ENCODE results near the gene NEBL.

Gene NEBL

DNA sequence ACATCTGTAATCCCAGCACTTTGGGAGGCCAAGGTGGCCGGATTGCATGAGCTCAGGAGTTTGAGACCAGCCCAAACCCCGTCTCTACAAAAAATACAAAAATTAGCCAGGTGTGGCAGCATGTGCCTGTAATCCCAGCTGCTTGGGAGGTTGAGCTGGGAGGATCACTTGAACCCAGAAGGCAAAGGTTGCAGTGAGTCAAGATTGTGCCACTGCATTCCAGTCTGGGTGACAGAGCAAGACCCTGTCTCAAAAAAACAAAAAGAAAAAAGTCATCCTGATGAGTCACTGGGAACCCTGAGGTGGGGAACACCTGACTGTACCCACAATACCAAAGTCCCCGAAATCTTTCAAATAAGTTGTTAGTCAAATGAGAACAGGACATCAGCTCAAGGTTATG is 80.0 kb downstream of the NEBL start:
- no peak overlapping the region for H3K4me3 Mint-ChIP-seq
- no peak overlapping the region for H3K27ac Mint-ChIP-seq
- no peak for DNase-seq
- H3K36me3 Mint-ChIP-seq = no peaks in the 10 kb centered on the region
- H3K9me3 Mint-ChIP-seq = peaks cover 0 to 3% of the 10 kb centered on the region in 2 donors
- no peak for ATAC-seq (replicated peaks)
- H3K27me3 Mint-ChIP-seq = no peaks in the 10 kb centered on the region
- H3K4me1 Mint-ChIP-seq = no peaks in the 10 kb centered on the region

DNA sequence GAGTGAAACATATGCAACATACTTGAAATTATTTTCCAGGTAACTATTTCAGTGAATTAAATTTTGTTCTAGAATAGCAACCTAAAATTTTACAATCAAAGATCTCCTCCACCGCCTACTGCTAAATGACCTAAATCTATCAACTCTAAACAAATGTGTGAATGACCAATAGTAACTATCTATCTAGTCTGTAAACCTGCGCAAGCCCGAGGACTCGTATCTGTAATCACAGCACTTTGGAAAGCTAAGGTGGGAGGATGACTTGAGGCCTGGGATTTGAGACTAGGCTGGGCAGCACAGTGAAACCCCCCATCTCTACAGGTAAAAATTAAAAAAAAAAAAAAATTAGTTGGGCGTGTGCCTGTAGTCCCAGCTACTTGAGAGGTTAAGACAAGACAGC is 83.0 kb downstream of the NEBL start:
- H3K36me3 Mint-ChIP-seq = no peaks in the 10 kb centered on the region
- DNase-seq (no peak), ATAC-seq (replicated peaks) (no peak)
- H3K4me1 Mint-ChIP-seq = no peaks in the 10 kb centered on the region
- no peak overlapping the region for H3K4me3 Mint-ChIP-seq
- H3K9me3 Mint-ChIP-seq = peaks cover 0 to 1% of the 10 kb centered on the region in 2 donors
- H3K27ac Mint-ChIP-seq = no peak overlapping the region
- no peaks in the 10 kb centered on the region for H3K27me3 Mint-ChIP-seq

DNA sequence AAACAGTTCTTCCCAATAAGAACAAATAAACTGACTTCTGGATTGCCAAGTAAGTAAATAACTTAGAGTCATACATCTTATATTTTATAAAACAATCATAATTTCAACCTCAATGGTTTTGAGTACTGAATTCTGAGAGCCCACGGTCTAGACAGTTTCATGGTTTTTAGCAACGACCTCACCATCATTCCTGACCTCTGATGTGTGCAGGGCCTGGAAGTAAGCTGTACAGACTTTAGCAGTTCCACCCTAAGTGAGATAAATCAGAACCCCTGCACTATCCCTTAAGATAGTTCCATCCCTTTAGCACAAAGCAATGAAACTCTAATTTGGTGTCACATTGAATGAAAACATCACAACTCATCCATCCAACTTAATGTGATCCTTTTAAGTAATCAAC is 86.0 kb downstream of the NEBL start:
- Mint-ChIP-seq H3K4me3 (no peak overlapping the region), H3K27ac (no peak overlapping the region), H3K36me3 (no peaks in the 10 kb centered on the region), H3K4me1 (no peaks in the 10 kb centered on the region), H3K9me3 (peaks cover 0 to 1% of the 10 kb centered on the region in 2 donors), H3K27me3 (no peaks in the 10 kb centered on the region)
- ATAC-seq (replicated peaks) = no peak
- no peak for DNase-seq

DNA sequence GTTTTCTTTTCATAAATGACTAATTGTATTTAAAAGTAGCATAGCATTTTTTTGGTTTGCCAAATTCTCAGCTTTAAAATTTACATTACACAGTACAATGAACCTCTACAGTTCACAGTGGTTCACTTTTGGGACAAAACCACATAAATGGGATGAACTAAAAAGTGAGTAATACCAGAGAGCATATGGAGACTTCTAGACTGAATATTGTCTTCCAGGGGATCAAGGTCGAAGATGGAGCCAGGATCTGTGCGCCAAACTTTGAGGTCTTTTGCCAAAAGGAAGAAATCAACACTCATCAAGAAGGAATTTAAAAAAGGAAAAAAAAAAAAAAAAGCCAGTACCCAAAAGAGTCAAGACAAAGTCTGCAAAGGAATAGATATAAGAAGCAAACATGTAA is 87.5 kb downstream of the NEBL start:
- H3K9me3 Mint-ChIP-seq = peaks cover 0 to 1% of the 10 kb centered on the region in 2 donors
- no peaks in the 10 kb centered on the region for H3K27me3 Mint-ChIP-seq
- no peaks in the 10 kb centered on the region for H3K4me1 Mint-ChIP-seq
- peak overlapping the region; percentile 16 for H3K27ac Mint-ChIP-seq
- no peak for ATAC-seq (replicated peaks)
- no peak for DNase-seq
- no peak overlapping the region for H3K4me3 Mint-ChIP-seq
- no peaks in the 10 kb centered on the region for H3K36me3 Mint-ChIP-seq

DNA sequence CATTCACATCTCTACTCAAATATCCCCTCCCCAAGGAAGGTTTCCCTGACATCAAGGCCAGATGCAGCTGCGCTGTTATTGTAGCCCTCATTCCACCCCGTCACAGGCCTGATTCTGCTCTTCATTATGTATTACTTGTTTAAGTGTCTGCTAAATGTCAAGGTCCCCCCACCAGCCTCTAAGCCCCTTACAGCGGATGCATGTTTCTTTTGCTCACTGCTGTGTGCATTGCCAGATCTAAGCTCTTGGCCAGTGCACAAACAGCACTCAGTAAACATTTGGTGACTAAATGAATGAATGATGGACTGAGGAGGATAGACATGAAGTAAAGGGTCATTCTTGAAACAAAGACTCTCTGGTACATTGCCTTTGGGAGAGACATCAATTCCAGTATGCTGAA is 90.6 kb downstream of the NEBL start:
- DNase-seq (no peak), ATAC-seq (replicated peaks) (no peak)
- no peak overlapping the region for H3K27ac Mint-ChIP-seq
- no peak overlapping the region for H3K4me3 Mint-ChIP-seq
- no peaks in the 10 kb centered on the region for H3K4me1 Mint-ChIP-seq
- no peaks in the 10 kb centered on the region for H3K9me3 Mint-ChIP-seq
- no peaks in the 10 kb centered on the region for H3K27me3 Mint-ChIP-seq
- H3K36me3 Mint-ChIP-seq = no peaks in the 10 kb centered on the region

DNA sequence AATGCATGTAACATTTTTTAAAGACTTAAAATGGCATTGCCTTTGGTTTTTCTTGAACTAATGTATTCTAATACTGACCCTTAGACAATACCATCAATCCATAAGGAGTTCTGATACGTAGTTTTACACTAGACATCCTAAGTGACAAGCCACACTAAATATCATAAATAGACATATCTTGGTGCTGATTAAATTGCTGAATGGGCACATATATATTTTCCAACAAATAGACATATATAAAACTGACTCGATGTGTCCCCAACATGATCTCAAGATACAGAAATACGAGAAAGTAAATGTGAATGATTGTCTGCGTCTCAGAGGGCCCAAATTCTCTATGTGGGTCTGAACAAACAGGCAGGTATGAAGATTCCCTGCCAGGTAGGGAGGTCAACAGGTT is 99.8 kb downstream of the NEBL start:
- H3K27me3 Mint-ChIP-seq = no peaks in the 10 kb centered on the region
- H3K4me1 Mint-ChIP-seq = no peaks in the 10 kb centered on the region
- DNase-seq = no peak
- no peaks in the 10 kb centered on the region for H3K36me3 Mint-ChIP-seq
- H3K4me3 Mint-ChIP-seq = no peak overlapping the region
- ATAC-seq (replicated peaks) = no peak
- peaks cover 1 to 3% of the 10 kb centered on the region in 2 donors for H3K9me3 Mint-ChIP-seq
- no peak overlapping the region for H3K27ac Mint-ChIP-seq

DNA sequence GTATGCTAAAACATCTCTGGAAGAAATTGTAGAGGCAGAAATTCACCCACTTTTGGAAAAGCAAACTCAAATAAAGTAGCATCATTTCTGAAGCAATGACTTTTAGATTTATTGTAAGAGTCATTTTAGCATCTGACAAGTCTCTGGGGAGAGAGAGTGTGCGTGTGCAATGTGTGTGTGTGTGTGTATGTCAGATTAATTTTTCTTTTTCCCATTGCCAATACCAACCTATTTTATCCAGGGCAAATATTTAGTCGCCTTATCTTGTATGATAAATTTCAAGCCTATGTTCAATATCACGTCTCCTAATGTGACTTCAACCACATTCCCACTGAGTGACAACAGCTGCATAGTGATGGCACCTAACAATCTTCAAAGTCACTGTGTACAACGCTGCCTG is 101.7 kb downstream of the NEBL start:
- Mint-ChIP-seq H3K27me3 (no peaks in the 10 kb centered on the region), H3K4me1 (no peaks in the 10 kb centered on the region), H3K27ac (no peak overlapping the region), H3K36me3 (no peaks in the 10 kb centered on the region), H3K9me3 (peaks cover 1 to 3% of the 10 kb centered on the region in 2 donors), H3K4me3 (no peak overlapping the region)
- ATAC-seq (replicated peaks) (no peak), DNase-seq (no peak)

DNA sequence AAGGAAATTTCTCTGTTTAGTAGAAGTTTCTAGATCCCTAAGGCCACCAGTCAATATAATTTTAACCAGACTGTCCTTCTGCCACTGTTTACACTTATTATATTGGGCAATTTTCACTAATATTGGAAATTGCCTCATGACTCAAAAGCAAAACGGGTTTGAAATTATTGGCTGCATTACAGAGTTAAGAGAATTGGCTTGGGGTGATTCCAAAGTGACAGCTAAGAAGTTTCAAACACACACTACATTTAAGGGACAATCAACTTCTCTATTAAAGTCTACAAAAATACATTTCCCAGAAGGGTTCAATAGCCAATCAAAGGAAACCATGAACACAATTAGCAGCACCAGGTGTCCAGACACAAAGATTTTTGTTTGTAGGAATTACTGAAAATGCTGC is 111.9 kb downstream of the NEBL start:
- DNase-seq (no peak), ATAC-seq (replicated peaks) (no peak)
- H3K4me3 Mint-ChIP-seq = no peak overlapping the region
- no peaks in the 10 kb centered on the region for H3K4me1 Mint-ChIP-seq
- H3K9me3 Mint-ChIP-seq = no peaks in the 10 kb centered on the region
- no peaks in the 10 kb centered on the region for H3K27me3 Mint-ChIP-seq
- H3K36me3 Mint-ChIP-seq = no peaks in the 10 kb centered on the region
- no peak overlapping the region for H3K27ac Mint-ChIP-seq

DNA sequence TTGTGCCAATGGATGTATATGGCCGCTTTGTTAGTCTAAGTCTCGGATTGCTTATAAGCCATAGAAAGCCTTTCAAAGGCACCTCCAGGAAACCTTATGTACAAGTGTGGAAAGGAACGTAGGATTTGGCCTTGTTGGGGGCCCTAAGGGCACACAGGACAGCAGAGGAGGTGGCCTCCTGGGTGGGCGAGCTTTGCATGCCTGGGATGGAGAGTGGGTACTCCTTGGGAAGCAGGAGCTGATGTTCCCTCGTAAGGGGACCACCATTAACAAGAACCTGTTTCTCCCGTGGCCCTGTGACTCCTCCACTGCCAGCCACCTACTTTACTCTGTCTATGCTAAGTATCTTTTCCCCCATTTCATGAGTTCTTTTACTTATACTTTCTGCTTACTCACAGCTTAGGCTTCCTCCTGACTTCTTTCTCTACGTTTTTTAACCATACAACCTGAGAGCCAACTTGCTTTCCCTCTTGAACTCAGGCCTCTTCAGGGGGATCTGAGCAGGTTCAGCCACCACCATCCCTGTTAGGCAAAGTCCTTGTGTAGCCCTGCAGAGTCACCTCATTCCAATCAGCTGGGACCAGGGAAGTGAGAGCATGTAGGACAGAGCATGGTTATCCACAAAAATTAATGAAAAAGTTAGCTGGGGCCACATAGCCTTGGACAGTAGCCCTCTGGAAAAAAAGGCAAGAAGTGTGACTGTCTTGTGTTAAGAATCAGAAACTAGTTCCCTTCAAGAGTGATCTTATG is 118.9 kb downstream of the NEBL start:
- Mint-ChIP-seq H3K4me3 (no peak overlapping the region), H3K36me3 (no peaks in the 10 kb centered on the region)

DNA sequence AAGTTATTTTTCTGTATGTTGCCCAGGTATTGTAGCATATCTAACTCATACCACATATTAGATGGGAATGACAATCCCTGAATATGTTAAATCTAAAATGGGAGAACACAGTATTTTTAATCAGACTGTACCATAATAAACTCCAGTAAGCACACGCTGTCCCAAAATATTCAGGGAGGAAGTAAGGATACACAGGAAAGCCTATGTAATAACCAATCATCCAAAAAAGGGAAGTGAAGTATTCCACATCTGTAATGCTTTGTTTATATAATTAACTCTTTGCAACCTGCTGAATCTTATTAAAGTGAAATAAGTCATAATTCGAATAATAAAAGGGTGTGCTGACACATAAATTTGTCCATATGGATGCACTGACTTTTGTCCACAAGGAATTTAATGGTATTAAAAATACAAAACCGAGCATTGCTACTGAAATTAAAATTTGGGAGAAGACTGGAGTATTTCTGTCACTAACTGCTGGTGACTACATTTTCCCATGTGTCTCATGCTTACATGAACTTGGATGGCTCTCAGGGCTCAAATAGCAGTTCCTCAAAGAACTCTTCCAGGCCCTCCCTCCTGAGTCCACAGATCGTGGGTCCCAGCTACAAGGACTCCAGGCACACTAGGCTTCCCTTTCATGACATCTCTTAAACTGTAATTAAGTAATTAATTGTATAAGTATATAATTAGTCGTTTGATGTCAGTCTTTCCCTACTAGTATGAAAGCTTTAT is 120.6 kb downstream of the NEBL start:
- DNase-seq (no peak), ATAC-seq (replicated peaks) (no peak)
- Mint-ChIP-seq H3K9me3 (peaks cover 0 to 4% of the 10 kb centered on the region in 2 donors), H3K4me3 (no peak overlapping the region), H3K27ac (no peak overlapping the region), H3K4me1 (no peaks in the 10 kb centered on the region), H3K27me3 (no peaks in the 10 kb centered on the region), H3K36me3 (no peaks in the 10 kb centered on the region)

More for the DNA sequence above, 118.9 kb downstream of the NEBL start:
- H3K27me3 Mint-ChIP-seq = no peaks in the 10 kb centered on the region
- no peak for ATAC-seq (replicated peaks)
- H3K27ac Mint-ChIP-seq = no peak overlapping the region
- H3K9me3 Mint-ChIP-seq = no peaks in the 10 kb centered on the region
- no peaks in the 10 kb centered on the region for H3K4me1 Mint-ChIP-seq
- DNase-seq = no peak

DNA sequence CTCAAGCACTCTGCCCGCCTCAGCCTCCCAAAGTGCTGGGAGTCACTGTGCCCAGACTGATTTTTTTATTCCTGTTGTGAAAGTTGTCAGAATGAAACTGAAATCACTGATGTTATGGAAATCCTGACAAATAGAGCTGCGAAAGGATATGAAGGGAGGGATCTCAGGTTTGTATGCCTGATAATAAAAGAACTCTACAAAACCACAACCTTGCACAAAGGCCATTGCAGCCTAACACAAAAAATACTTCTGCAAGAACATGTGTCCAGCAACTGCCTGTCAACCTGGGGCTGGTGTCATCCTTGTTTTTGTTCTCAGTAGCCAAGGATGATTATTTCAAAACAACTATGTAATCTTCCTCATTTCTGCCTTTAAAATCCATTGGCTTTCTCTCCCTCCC is 126.1 kb downstream of the NEBL start:
- H3K4me3 Mint-ChIP-seq = no peak overlapping the region
- no peak overlapping the region for H3K27ac Mint-ChIP-seq
- ATAC-seq (replicated peaks) (no peak), DNase-seq (no peak)
- no peaks in the 10 kb centered on the region for H3K36me3 Mint-ChIP-seq
- H3K4me1 Mint-ChIP-seq = no peaks in the 10 kb centered on the region
- no peaks in the 10 kb centered on the region for H3K27me3 Mint-ChIP-seq
- H3K9me3 Mint-ChIP-seq = peaks cover 0 to 4% of the 10 kb centered on the region in 2 donors

DNA sequence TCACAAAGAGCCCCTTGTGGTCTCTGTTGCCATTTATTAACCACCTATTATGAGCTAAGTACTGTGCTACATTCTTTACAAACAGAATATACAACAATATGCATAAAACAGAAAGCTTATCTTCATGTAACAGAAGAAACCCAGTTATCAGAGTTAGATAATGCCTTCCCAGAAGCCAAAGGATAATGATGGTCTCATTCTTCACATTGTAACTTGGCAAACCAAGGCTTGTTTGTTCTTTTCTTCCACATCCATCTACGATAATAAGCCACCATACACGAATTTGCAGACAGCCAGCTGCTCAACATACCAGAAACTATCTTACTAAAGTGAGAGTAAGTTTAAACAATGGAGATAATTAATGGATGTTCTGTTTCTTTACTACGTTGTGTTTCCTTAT is 127.6 kb downstream of the NEBL start:
- peaks cover 0 to 4% of the 10 kb centered on the region in 2 donors for H3K9me3 Mint-ChIP-seq
- no peak for ATAC-seq (replicated peaks)
- no peak overlapping the region for H3K27ac Mint-ChIP-seq
- no peak overlapping the region for H3K4me3 Mint-ChIP-seq
- DNase-seq = no peak
- H3K4me1 Mint-ChIP-seq = no peaks in the 10 kb centered on the region
- H3K27me3 Mint-ChIP-seq = no peaks in the 10 kb centered on the region
- H3K36me3 Mint-ChIP-seq = no peaks in the 10 kb centered on the region

DNA sequence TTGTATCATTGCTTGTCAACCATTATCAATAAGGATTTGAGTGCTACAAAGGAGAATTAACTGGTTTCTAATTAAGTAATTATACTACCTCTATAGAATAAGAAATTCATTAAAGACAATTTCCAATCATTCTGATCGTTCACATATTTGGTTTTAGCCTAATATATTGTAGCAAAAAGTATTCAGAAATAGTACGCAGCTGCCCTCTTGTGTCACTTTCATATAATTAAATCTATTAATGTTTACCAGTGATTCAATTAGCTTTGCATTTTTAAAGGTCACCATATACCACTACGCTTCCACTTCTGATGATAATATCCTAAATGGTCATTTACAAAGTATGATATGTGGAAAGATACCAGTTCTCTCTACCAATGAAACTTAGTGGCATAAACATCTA is 128.3 kb downstream of the NEBL start:
- Mint-ChIP-seq H3K4me1 (no peaks in the 10 kb centered on the region), H3K27ac (no peak overlapping the region), H3K9me3 (peaks cover 0 to 4% of the 10 kb centered on the region in 2 donors), H3K36me3 (no peaks in the 10 kb centered on the region), H3K4me3 (no peak overlapping the region), H3K27me3 (no peaks in the 10 kb centered on the region)
- ATAC-seq (replicated peaks) (no peak), DNase-seq (no peak)

DNA sequence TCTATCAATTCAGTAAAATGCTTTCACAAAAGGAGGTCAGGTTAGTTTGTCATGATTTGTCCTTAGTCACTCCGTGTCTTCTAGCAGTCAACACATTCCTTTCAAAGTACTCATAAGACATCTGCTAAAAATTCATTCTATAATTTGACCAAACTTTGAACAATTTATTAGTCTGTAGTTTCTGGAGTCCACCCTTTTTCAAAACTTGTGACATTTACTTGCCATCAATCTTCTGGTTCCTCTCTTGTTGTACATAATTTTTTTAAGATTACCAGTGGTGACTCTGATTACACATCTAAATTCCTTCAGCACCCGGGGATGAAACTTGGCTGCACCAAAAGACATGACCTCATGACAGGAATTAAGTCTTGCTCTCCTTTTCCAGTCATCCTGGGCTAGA is 130.1 kb downstream of the NEBL start:
- Mint-ChIP-seq H3K4me1 (no peaks in the 10 kb centered on the region), H3K36me3 (no peaks in the 10 kb centered on the region), H3K9me3 (no peaks in the 10 kb centered on the region), H3K27ac (no peak overlapping the region), H3K27me3 (no peaks in the 10 kb centered on the region), H3K4me3 (no peak overlapping the region)
- DNase-seq = no peak
- no peak for ATAC-seq (replicated peaks)

DNA sequence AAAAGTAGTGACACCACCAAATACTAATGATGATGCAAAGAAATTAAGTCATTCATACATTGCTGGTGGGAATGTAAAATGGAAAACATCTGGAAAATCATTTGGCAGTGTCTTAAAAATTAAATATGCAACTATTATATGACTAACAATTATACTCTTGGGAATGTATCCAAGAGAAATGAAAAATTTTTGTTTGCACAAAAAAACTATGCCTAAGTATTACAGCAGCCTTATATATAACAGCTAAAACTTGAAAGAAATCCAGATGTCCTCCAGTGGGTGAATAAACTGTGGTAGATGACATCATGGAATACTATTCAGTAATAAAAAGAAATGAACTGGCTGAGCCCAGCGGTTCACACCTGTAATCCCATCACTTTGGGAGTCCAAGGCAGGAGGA is 132.0 kb downstream of the NEBL start:
- DNase-seq (no peak), ATAC-seq (replicated peaks) (no peak)
- H3K9me3 Mint-ChIP-seq = no peaks in the 10 kb centered on the region
- H3K36me3 Mint-ChIP-seq = no peaks in the 10 kb centered on the region
- no peak overlapping the region for H3K4me3 Mint-ChIP-seq
- no peak overlapping the region for H3K27ac Mint-ChIP-seq
- H3K27me3 Mint-ChIP-seq = no peaks in the 10 kb centered on the region
- no peaks in the 10 kb centered on the region for H3K4me1 Mint-ChIP-seq
